ENCODE measurements around the gene GIMAP7. TPM values are rescaled to one million over a fixed set of nuclear protein-coding genes. Genes with fewer than 3 reads are reported as not detected.
A peak's percentile ranks its signal among the peaks of the same experiment; 100 is the strongest.

The GIMAP7 gene
- total RNA-seq, 6 donors from 2014 or later: 32.5 to 45.0 (median 36.8) TPM

- H3K27ac ChIP-seq: peak overlapping the region in 2 of 4 donors; percentile 1 to 22
- peaks cover 0 to 55% (median 0%) of the 10 kb centered on the region in 4 donors for H3K36me3 ChIP-seq
- no peaks in the 10 kb centered on the region for H3K9me3 ChIP-seq
- DNase-seq (no peak), ATAC-seq (ENCODE audit: low FRiP score in 2 of 2) (no peak)
- peak overlapping the region in 1 of 4 donors; percentile 11 for H3K4me3 ChIP-seq
- peaks cover 0 to 12% (median 2%) of the 10 kb centered on the region in 4 donors for H3K4me1 ChIP-seq
- H3K27me3 ChIP-seq: no peaks in the 10 kb centered on the region
- TF ChIP-seq CTCF (IDR thresholded peaks at IDR 0.05) (no peak), POLR2A (IDR thresholded peaks at IDR 0.05) (no peak), EP300 (IDR thresholded peaks at IDR 0.05) (no peak), POLR2AphosphoS5 (IDR thresholded peaks at IDR 0.05) (no peak)
- 64 to 65% methylated on average over 5 of the region's 5 CpGs for WGBS, 2 donors
Observed at GRCh38 chr7:150471886-150472285, 42.8 kb upstream of the GIMAP7 start.

- ATAC-seq (ENCODE audit: low FRiP score in 2 of 2): no peak
- 59 to 77% methylated on average over 7 of the region's 7 CpGs for WGBS, 2 donors
Observed at GRCh38 chr7:150473902-150474301, 40.8 kb upstream of the GIMAP7 start.

GRCh38 chr7:150476285-150476684 is 38.4 kb upstream of the GIMAP7 start:
- H3K9me3 ChIP-seq: no peaks in the 10 kb centered on the region
- no peak overlapping the region for H3K4me3 ChIP-seq
- DNase-seq (no peak), ATAC-seq (ENCODE audit: low FRiP score in 2 of 2) (no peak)
- 79 to 85% methylated on average over 3 of the region's 3 CpGs for WGBS, 2 donors
- TF ChIP-seq CTCF (IDR thresholded peaks at IDR 0.05) (no peak), POLR2AphosphoS5 (IDR thresholded peaks at IDR 0.05) (no peak), EP300 (IDR thresholded peaks at IDR 0.05) (no peak), POLR2A (IDR thresholded peaks at IDR 0.05) (no peak)
- H3K4me1 ChIP-seq: peaks cover 9 to 25% (median 20%) of the 10 kb centered on the region in 4 donors
- no peaks in the 10 kb centered on the region for H3K27me3 ChIP-seq
- peaks cover 0 to 54% (median 0%) of the 10 kb centered on the region in 4 donors for H3K36me3 ChIP-seq
- peak overlapping the region in 3 of 4 donors; percentile 3 to 74 (median 41) for H3K27ac ChIP-seq

More at GRCh38 chr7:150473902-150474301, 40.8 kb upstream of the GIMAP7 start:
- peaks cover 0 to 17% (median 9%) of the 10 kb centered on the region in 4 donors for H3K4me1 ChIP-seq
- peak overlapping the region in 2 of 4 donors; percentile 48 to 49 for H3K27ac ChIP-seq
- H3K36me3 ChIP-seq: peaks cover 0 to 55% (median 0%) of the 10 kb centered on the region in 4 donors
- DNase-seq: no peak
- no peaks in the 10 kb centered on the region for H3K27me3 ChIP-seq
- no peak for TF ChIP-seq EP300 (IDR thresholded peaks at IDR 0.05)
- TF ChIP-seq CTCF (IDR thresholded peaks at IDR 0.05): peak in 1 of 6 experiments; percentile 20
- H3K4me3 ChIP-seq: peak overlapping the region in 1 of 4 donors; percentile 7
- H3K9me3 ChIP-seq: no peaks in the 10 kb centered on the region

- 76 to 87% methylated on average over 25 of the region's 25 CpGs for WGBS, 2 donors
- ATAC-seq (ENCODE audit: low FRiP score in 2 of 2) (no peak), DNase-seq (peak in 1 of 2 donors; percentile 23)
- H3K4me1 ChIP-seq: peaks cover 16 to 32% (median 26%) of the 10 kb centered on the region in 4 donors
- H3K4me3 ChIP-seq: no peak overlapping the region
- peak overlapping the region; percentile 32 to 74 (median 41) for H3K27ac ChIP-seq
- TF ChIP-seq CTCF (IDR thresholded peaks at IDR 0.05) (no peak), POLR2A (IDR thresholded peaks at IDR 0.05) (no peak), EP300 (IDR thresholded peaks at IDR 0.05) (peak in 1 of 4 donors; percentile 70), POLR2AphosphoS5 (IDR thresholded peaks at IDR 0.05) (no peak)
- peaks cover 0 to 49% (median 0%) of the 10 kb centered on the region in 4 donors for H3K36me3 ChIP-seq
- H3K27me3 ChIP-seq: no peaks in the 10 kb centered on the region
- H3K9me3 ChIP-seq: no peaks in the 10 kb centered on the region
Observed at GRCh38 chr7:150476819-150477631, 37.6 kb upstream of the GIMAP7 start.

All from upper lobe of left lung (tissue), 6 donors.